Neural cell (in vitro differentiated cells): ENCODE data around the gene DCBLD1.

Experiments
- EZH2 ChIP-seq: fragments of 200-600, 300-800 bp; shearing (Covaris generic), sonication (generic); IDR thresholded peaks from 2 replicates; pipeline ENCODE4 v1.6.1; 2014; ENCODE audit warnings: antibody characterized with exemption, low read length, borderline replicate concordance, mild to moderate bottlenecking; ENCODE audit not compliant: insufficient read depth, poor library complexity, severe bottlenecking
- MXI1 ChIP-seq: fragments of 450-650 bp; conservative IDR thresholded peaks from 2 replicates; pipeline ENCODE4 v1.6.1; 2014; ENCODE audit warnings: antibody characterized with exemption, mild to moderate bottlenecking; ENCODE audit not compliant: poor library complexity, severe bottlenecking
- POLR2AphosphoS5 ChIP-seq: IDR thresholded peaks from 2 replicates; pipeline ENCODE4 v1.6.1; 2012
- SMC3 ChIP-seq: fragments of 450-650 bp; conservative IDR thresholded peaks from 2 replicates; pipeline ENCODE4 v1.6.1; 2014; ENCODE audit warnings: antibody characterized with exemption, mild to moderate bottlenecking, moderate library complexity; ENCODE audit not compliant: poor library complexity
- TF ChIP-seq, protein P1 (sequence below): fragments of 450-650 bp; IDR thresholded peaks from 2 replicates; pipeline ENCODE4 v1.5.1; 2014; ENCODE audit warnings: antibody characterized with exemption, mild to moderate bottlenecking, moderate library complexity; ENCODE audit not compliant: poor library complexity, severe bottlenecking

DNA sequence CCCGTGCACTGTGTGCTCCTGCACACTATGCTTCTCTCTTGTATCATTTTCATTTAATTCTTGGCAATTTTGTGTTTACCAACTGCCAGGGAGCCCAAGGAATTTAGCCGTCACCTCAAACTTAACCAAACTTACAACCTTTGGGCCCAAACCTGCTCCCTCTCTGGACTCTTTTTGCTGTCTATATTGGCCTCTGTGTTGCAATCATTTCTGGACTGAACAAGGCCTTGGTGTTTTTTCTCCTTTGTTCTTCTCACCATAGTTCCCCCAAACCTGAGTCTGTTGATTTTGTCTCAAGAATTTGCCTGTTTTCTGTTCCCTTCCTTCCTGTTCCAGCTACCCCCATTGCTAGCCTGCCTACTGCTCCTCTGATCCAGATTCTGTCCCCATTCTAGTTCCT lies 19.2 kb downstream of the DCBLD1 start:
- TF ChIP-seq, protein P1, sequence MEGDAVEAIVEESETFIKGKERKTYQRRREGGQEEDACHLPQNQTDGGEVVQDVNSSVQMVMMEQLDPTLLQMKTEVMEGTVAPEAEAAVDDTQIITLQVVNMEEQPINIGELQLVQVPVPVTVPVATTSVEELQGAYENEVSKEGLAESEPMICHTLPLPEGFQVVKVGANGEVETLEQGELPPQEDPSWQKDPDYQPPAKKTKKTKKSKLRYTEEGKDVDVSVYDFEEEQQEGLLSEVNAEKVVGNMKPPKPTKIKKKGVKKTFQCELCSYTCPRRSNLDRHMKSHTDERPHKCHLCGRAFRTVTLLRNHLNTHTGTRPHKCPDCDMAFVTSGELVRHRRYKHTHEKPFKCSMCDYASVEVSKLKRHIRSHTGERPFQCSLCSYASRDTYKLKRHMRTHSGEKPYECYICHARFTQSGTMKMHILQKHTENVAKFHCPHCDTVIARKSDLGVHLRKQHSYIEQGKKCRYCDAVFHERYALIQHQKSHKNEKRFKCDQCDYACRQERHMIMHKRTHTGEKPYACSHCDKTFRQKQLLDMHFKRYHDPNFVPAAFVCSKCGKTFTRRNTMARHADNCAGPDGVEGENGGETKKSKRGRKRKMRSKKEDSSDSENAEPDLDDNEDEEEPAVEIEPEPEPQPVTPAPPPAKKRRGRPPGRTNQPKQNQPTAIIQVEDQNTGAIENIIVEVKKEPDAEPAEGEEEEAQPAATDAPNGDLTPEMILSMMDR, result no peak
- TF ChIP-seq EZH2, result no peak
- no peak for TF ChIP-seq POLR2AphosphoS5
- TF ChIP-seq MXI1, result no peak
- TF ChIP-seq SMC3, result no peak
